Neutrophil (primary cell): ENCODE results near the gene CNTN4.

ENCODE experiments used
- H3K27ac ChIP-seq: fragments of 200-600 bp; sonication (generic); 2 replicates; pipeline ENCODE4 v1.5.1; 2016; ENCODE audit warnings: mild to moderate bottlenecking, moderate library complexity
- H3K27me3 ChIP-seq: fragments of 200-600 bp; sonication (generic); 2 replicates; pipeline ENCODE4 v1.6.0; 2016; ENCODE audit warnings: mild to moderate bottlenecking
- H3K36me3 ChIP-seq: fragments of 200-600 bp; sonication (generic); 2 replicates; pipeline ENCODE4 v1.5.1; 2017
- H3K4me1 ChIP-seq, 2 experiments: fragments of 200-600 bp in 1 of 2; sonication (generic) in 1 of 2; 1 replicate in 1 of 2; 2 replicates in 1 of 2; pipeline versions ENCODE4 v1.5.1 to v1.6.1; 2013 to 2016; ENCODE audit warnings: low read depth in 1 of 2, low read length in 1 of 2, mild to moderate bottlenecking in 1 of 2, moderate library complexity in 1 of 2; ENCODE audit not compliant: control insufficient read depth in 1 of 2, insufficient read depth in 1 of 2
- H3K4me3 ChIP-seq, 2 experiments: fragments of 200-600 bp in 1 of 2; sonication (generic) in 1 of 2; 1 replicate in 1 of 2; 2 replicates in 1 of 2; pipeline ENCODE4 v1.5.1; 2013 to 2016; ENCODE audit warnings: low read depth in 1 of 2, low read length in 1 of 2, mild to moderate bottlenecking in 1 of 2, moderate library complexity in 1 of 2
- H3K9me3 ChIP-seq: fragments of 200-600 bp; sonication (generic); 2 replicates; pipeline ENCODE4 v1.5.1; 2016
- TF ChIP-seq, protein P1 (sequence below): fragments of 200-600 bp; sonication (generic); IDR thresholded peaks from 2 replicates; pipeline ENCODE4 v1.5.1; 2016; ENCODE audit warnings: antibody characterized with exemption

CNTN4 gene

GRCh38 chr3:2643606-2644005, 544.9 kb downstream of the CNTN4 start:
- Histone ChIP-seq H3K4me1 (no peaks in the 10 kb centered on the region), H3K4me3 (no peak overlapping the region), H3K27me3 (no peaks in the 10 kb centered on the region), H3K9me3 (no peaks in the 10 kb centered on the region), H3K36me3 (no peaks in the 10 kb centered on the region), H3K27ac (no peak overlapping the region)
- TF ChIP-seq, protein P1, sequence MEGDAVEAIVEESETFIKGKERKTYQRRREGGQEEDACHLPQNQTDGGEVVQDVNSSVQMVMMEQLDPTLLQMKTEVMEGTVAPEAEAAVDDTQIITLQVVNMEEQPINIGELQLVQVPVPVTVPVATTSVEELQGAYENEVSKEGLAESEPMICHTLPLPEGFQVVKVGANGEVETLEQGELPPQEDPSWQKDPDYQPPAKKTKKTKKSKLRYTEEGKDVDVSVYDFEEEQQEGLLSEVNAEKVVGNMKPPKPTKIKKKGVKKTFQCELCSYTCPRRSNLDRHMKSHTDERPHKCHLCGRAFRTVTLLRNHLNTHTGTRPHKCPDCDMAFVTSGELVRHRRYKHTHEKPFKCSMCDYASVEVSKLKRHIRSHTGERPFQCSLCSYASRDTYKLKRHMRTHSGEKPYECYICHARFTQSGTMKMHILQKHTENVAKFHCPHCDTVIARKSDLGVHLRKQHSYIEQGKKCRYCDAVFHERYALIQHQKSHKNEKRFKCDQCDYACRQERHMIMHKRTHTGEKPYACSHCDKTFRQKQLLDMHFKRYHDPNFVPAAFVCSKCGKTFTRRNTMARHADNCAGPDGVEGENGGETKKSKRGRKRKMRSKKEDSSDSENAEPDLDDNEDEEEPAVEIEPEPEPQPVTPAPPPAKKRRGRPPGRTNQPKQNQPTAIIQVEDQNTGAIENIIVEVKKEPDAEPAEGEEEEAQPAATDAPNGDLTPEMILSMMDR = no peak

DNA sequence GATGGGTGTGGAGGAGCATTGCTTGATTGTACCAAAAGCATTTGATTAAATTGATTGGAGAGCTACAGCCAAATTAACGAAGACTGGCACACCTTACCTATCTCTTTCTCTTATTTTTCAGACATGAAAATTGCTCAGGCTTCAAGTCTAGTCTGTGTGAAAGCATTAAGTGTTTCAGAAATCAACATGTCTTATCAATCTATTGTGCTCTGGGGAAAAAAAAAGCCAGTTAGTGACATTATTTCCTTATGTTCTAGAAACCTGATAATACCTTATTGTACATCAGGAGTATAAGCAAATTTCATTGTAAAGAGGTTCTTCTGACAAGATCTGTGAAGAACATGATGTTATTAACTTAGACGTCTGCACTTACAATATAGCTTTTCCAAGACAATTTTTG, 546.3 kb downstream of the CNTN4 start:
- H3K27ac ChIP-seq = no peak overlapping the region
- no peak overlapping the region for H3K4me3 ChIP-seq
- H3K4me1 ChIP-seq = no peaks in the 10 kb centered on the region
- no peaks in the 10 kb centered on the region for H3K27me3 ChIP-seq
- H3K9me3 ChIP-seq = no peaks in the 10 kb centered on the region
- no peaks in the 10 kb centered on the region for H3K36me3 ChIP-seq
- TF ChIP-seq, protein P1 = no peak

- H3K4me3 ChIP-seq = no peak overlapping the region
- no peak overlapping the region for H3K27ac ChIP-seq
- TF ChIP-seq, protein P1 = no peak
- H3K36me3 ChIP-seq = no peaks in the 10 kb centered on the region
- H3K9me3 ChIP-seq = no peaks in the 10 kb centered on the region
- H3K27me3 ChIP-seq = no peaks in the 10 kb centered on the region
- no peaks in the 10 kb centered on the region for H3K4me1 ChIP-seq
These were observed 552.1 kb downstream of the CNTN4 start for GRCh38 chr3:2650746-2651145.

DNA sequence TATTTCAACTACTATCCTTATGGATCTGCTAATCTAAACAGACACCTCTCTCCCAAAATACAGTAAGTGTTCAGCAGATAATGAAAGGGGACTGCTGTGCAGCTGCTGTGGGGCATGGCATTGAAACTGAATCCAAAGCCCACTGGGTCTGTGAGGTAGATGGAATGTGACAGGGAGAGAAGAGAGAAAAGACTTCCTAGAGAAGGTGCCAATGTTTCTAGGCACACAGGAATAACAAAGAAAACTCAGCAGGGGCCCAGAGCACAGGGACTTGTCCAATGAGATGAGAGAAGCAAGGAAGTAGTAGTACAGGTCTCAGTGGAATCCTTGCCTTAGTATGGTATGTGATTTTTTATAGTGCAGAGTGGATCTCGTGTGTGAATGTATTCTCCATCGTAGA, 553.7 kb downstream of the CNTN4 start:
- Histone ChIP-seq H3K9me3 (no peaks in the 10 kb centered on the region), H3K4me3 (no peak overlapping the region), H3K4me1 (no peaks in the 10 kb centered on the region), H3K27me3 (no peaks in the 10 kb centered on the region), H3K27ac (no peak overlapping the region), H3K36me3 (no peaks in the 10 kb centered on the region)
- TF ChIP-seq, protein P1 = no peak

DNA sequence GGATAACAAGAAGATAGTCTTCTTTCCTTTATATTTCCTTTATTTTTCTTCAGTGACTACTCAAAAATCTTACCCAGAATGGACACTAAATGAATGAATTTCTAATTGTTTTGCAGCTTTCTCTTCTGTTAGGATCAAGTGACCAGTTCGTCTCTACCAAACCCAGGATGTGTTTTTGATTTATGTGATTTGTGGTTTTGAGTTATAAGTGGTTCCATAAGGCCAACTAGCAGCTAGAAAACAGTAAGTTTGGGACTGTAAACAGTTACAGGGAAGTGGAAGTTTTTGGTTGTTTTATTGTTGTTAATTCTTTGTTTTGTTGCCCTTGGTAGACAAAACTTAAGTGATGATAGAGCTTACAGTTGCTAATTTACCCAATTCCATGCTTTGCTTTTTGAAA, 555.0 kb downstream of the CNTN4 start:
- Histone ChIP-seq H3K4me3 (no peak overlapping the region), H3K27ac (no peak overlapping the region), H3K27me3 (no peaks in the 10 kb centered on the region), H3K4me1 (no peaks in the 10 kb centered on the region), H3K9me3 (no peaks in the 10 kb centered on the region), H3K36me3 (no peaks in the 10 kb centered on the region)
- TF ChIP-seq, protein P1 = no peak

DNA sequence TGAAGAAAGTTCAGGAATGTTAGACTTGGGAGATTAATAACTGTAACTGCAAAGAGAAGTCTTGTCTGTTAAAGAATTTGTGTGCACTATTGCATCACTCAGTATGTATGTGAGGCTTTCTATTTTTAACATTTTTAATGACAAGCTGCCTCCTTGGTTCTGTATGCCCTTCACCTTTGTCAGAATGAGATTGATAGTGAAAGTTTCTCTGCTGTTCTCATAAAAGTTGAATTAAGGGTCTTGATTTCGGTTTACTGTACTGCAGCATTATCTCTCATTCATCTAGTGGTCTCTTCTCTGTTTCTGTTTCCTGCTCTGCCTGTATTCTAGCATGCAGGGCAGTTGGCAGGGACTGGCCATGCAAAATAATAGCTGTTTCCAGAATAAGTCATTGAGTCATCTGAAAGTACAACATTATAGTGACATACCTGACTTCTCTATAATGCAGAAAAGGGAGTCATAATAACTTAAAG, 556.6 kb downstream of the CNTN4 start:
- Histone ChIP-seq H3K4me3 (no peak overlapping the region), H3K27me3 (no peaks in the 10 kb centered on the region), H3K36me3 (no peaks in the 10 kb centered on the region), H3K27ac (no peak overlapping the region), H3K9me3 (no peaks in the 10 kb centered on the region), H3K4me1 (no peaks in the 10 kb centered on the region)
- TF ChIP-seq, protein P1 = no peak
